ENCODE data around the gene CRTC1. TPM values are rescaled to one million over a fixed set of nuclear protein-coding genes. Genes with fewer than 3 reads are reported as not detected.

CRTC1 gene
- total RNA-seq, 1 experiment from 2014 or later, result 4.1 TPM

DNA sequence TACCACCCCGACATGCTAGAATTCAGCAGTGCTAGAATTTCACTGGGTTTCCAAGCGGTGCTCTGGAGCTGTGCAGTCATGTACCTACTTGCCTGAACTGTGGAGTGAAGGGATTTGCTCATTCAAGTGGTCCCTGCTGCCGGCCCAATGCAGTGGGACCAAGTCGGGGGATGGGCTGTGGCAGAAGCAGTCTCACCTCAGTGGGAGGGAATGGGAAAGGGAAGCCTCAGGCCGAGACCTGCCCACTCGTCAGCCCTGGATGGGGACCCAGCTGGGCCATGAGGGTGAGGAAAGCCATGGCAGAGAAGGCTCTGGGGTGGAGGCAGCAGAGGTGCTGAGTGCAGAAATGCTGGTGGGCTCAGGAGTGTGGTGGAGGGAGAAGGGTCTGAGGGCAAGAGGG is 31.7 kb upstream of the CRTC1 start:
- no peak for DNase-seq (ENCODE audit: low spot score)

DNA sequence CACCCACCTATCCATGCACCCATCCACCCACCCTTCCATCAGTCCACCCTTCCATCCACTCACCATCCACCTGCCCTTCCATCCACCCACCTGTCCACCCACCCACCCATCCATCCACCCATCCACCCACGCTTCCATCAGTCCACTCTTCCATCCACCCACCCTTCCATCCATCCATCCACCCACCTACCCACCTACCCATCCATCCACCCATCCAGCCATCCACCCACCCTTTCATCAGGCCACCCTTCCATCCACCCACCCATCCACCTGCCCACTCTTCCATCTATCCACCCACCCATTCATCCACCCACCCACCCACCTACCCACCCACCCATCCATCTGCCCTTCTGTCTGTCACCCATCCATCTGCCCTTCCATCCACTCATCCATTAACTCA is 29.6 kb upstream of the CRTC1 start:
- no peak for DNase-seq (ENCODE audit: low spot score)

- DNase-seq (ENCODE audit: low spot score), result no peak
Observed at GRCh38 chr19:18654469-18654868, 29.0 kb upstream of the CRTC1 start.

DNA sequence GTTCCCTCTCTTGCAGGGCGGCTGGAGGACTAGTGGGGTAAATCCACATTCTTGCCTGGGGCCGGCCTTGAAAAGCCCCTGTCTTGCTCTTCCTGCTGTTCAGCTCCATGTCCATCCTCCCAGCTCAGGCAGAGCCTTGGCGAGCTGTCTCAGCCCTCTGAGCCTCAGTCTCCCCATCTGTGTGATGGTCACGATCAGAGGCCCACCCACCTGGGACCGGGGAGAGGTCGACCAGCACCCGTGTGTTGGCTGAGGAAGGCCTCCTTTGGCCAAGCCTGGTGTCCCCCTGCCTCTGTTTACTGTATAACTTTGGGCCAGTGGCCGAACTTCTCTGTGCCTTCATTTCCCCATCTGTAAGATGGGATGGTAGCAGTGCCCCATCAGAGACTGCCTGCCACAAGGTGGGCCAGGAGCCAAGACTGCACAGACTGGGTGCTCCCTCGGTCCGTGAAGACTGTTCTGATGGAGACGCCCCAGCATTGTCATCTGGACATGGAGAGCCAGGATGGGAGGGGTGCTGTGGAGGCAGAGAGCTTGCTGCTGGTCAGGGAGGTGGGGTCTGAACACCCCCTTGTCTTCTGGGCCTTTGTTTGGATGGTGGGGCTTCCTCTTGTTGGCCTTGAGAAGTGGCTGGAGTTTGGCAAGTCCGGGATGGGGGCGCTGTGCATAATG is 28.2 kb upstream of the CRTC1 start:
- DNase-seq (ENCODE audit: low spot score), result no peak

GRCh38 chr19:18656337-18657086 is 27.0 kb upstream of the CRTC1 start:
- DNase-seq (ENCODE audit: low spot score), result no peak

DNA sequence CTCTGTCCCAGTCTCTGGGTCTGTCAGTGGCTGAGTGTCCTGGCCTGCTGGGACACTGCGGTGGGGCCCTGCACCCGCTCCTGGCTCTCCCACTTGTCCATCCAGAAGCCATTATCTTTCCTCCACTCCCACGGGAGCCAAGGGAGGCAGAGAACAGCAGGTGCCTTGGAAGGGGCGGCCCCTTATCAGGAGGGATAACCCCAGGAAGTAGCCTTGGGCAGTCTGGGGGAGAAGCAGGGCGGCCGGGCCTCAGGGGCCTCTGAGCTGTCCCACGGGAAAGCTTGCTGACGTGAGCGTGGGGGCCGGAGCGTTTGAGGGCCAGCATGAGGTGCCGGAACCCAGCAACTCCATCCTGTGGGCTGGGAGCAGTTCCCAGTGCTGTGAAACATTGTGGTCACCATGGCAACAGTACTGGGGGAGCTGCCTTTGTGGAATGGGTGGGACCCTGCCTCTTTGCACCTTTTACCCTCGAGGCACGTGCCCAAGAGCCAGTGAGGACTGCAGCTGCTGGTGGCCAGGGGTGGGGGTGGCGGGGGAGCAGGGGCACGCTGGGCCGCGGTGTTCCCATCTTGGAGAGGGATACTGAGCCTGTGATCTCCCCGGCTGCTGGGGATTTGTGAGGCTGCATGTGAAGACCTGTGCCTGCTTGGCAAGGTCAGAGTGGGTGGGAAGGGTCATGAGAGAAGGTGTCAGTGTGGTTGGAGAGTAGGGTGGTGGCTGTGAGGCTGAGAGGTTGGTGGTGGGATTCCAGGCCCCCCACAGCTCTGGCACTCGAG is 25.7 kb upstream of the CRTC1 start:
- no peak for DNase-seq (ENCODE audit: low spot score)

DNA sequence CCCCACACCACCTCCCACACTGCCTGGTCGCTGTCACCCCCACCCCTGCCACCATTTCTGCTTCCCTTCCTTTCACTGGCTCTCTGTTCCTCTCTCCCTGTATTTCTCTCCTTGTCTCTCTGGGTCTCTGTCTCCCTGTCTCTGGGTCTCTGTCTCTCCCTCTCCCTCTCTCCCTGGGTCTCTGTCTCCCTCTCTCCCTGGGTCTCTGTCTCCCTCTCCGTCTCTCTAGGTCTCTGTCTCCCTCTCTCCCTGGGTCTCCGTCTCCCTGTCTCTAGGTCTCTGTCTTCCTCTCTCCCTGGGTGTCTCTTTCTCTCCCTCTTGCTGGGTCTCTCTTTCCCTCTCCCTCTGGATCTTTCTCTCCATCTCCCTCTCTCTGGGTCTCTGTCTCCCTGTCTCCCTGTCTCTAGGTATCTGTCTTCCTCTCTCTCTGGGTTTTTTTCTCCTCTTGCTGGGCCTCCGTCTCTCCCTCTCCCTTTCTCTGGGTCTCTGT is 25.1 kb upstream of the CRTC1 start:
- DNase-seq (ENCODE audit: low spot score), result no peak

GRCh38 chr19:18659281-18660050 is 24.0 kb upstream of the CRTC1 start:
- DNase-seq (ENCODE audit: low spot score), result no peak

GRCh38 chr19:18660051-18660910 is 23.2 kb upstream of the CRTC1 start:
- DNase-seq (ENCODE audit: low spot score), result no peak

GRCh38 chr19:18660939-18661670 is 22.4 kb upstream of the CRTC1 start:
- DNase-seq (ENCODE audit: low spot score), result no peak

DNA sequence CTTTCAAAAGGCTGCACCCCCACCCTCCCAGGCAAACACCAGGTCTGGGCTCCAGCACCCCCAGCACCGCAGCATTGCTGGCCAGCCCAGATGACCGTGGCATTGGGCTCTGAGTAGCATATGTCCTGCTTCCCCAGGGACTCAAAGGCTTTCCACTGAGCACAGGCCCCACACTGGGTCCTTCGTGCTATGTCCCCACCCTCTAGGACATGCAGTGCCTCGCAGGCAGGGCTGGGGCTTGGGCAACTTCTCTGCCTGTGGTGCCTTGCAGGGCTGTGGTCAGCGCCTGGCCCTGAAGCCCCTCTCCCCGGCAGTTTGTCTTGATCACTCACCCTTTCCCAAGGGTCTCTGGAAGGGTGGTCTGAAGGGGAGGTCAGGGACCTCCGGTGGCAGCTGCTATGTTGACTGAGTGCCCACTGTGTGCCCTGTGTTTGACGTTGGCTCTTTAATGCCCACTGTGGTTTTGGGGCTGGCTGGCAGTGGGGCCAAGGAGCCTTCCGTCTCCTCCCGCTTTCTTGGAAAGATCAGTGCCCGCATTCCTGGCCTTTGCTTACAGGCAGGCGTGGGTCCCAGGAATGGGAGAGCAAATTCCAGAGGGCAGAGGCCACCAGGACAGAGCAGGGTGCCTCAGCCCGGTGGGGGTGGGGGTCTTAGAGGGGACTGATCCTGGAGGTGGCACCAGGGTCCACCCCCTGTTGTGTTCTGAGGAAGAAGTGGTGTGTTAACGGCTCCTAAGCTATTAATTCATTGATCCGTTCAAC is 20.3 kb upstream of the CRTC1 start:
- no peak for DNase-seq (ENCODE audit: low spot score)

- no peak for DNase-seq (ENCODE audit: low spot score)
Observed at GRCh38 chr19:18663940-18664530, 19.4 kb upstream of the CRTC1 start.

DNA sequence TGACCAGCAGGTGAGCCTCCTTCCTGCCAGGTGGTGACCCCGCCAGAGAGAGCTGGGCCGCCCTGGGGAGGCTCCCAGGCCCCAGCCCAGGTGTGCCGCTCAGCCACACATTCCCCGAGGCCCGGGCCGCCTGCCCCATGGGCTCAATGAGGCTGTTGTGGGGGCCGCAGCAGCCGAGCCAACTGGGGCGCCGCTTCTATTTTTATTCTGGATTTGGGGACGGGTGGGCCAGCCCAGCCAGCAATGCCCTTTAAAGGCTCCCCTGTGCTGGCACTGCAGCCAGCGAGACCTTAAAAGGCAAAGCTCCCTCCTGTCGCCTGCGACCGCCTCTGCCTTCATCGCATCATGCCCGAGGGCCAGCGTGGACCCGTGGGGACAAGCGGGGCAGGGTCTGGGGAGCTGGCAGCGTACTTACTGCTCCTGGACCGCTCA is 17.7 kb upstream of the CRTC1 start:
- no peak for DNase-seq (ENCODE audit: low spot score)

- DNase-seq (ENCODE audit: low spot score), result no peak
Observed at GRCh38 chr19:18666317-18666716, 17.2 kb upstream of the CRTC1 start.

DNA sequence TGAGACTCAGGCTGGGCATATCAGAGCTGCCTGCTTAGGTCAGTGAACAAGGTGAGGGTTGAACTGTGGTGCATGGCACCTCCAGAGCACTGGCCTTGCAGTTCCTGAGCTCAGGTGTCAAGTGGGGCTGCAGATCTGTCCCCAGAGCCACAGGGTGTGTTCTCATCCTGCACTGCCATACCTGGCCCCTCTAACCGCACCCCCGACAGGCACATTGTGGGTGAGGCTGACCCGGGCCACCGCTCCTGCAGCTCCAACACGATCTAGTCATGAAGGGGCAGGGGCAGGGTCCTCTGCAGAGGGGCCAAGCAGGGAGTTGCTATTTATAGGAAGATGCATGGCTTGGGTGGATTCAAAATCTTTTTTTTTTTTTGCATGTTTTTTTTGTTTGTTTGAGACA is 16.7 kb upstream of the CRTC1 start:
- DNase-seq (ENCODE audit: low spot score), result no peak

GRCh38 chr19:18667531-18668251 is 15.8 kb upstream of the CRTC1 start:
- no peak for DNase-seq (ENCODE audit: low spot score)

DNA sequence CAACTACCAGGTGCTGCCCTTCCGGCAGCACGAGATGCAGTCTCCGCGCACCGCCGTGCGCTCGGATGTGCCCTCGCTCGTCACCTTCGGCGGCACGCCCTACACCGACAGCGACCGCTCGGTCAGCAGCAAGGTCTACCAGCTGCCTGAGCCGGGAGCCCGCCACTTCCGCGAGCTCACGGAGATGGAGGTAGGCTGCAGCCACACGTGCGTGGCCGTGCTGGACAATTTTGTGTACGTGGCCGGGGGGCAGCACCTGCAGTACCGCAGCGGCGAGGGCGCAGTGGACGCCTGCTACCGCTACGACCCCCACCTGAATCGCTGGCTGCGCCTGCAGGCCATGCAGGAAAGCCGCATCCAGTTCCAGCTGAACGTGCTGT is 15.2 kb upstream of the CRTC1 start:
- no peak for DNase-seq (ENCODE audit: low spot score)

All from HT-29 (cell line).